HG03457 (cell line): ENCODE data around the gene LRPPRC.
A peak's percentile ranks its signal among the peaks of the same experiment; 100 is the strongest.
"Not testable (repeated sequence)": the region's sequence is repeated elsewhere in the genome, so short reads cannot be mapped to it uniquely, and the experiment has no call there.

Experiments
- ATAC-seq: cut with Tn5 transposase; IDR thresholded peaks from one replicate; pipeline ENCODE4 v1.9.1; 2021; ENCODE audit warnings: moderate number of reproducible peaks; ENCODE audit not compliant: unreplicated experiment

LRPPRC gene

DNA sequence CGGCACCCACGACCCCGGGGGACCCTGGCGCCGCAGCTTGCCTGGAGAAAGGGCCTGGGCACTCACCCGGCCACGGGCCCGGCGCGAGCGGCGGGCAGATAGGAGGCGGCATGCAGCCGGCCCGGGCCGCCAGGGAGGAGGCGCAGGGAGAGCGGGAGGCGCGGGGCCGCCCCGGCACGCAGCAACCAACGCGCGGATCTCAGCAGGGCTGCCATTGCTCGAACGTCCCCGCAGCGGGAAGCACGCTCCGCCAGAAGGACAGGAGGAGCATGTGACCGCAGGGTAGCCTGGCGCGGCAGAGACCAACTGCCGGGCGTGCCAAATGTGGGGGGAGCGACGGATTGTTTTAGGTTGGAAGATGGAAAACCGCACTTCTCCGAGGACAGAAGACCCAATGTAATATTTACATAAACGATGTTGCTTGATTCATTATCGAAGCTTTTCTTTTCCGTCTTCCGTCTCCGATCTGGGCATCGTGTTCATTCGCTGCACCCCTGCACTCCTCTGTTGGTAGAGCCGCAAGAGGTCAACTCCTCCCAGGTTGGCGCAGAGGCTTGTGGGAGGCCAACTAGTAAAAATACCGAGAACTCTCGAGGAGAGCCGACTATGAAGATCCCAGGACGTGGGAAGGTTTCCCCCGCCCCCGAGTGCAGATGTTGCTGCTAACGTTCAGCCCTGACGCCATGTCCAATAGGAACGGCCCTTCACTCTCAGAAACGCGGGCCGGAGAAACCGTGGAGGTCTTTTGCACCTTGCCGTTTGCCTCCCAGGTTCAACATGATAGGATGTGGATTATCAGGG is at the start of gene LRPPRC:
Gene LRPPRC (minus strand): TSS at position 257 of the 801 bp plus-strand sequence. CDS start 42 bp downstream, at position 215.
- ATAC-seq, result peak; percentile 84

DNA sequence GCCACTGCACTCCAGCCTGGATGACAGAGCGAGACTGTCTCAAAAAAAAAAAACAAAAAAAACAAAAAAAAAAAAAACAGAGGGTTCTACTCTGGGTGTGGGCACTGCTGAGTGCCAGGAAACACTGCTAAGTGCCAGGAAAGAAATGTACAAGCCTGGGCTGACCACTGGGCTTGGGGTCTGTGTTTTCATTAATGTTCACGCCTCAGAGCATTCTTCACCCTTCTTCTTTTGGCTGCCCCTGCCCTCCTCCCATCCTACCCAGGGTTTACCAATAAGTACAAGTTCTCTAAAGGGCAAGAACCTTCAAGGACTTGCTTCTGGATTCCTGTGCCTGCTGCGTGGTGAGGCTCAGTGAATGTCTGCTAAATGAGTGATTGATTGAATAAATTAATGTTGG is 49.3 kb upstream of the LRPPRC start:
- ATAC-seq, result no peak

DNA sequence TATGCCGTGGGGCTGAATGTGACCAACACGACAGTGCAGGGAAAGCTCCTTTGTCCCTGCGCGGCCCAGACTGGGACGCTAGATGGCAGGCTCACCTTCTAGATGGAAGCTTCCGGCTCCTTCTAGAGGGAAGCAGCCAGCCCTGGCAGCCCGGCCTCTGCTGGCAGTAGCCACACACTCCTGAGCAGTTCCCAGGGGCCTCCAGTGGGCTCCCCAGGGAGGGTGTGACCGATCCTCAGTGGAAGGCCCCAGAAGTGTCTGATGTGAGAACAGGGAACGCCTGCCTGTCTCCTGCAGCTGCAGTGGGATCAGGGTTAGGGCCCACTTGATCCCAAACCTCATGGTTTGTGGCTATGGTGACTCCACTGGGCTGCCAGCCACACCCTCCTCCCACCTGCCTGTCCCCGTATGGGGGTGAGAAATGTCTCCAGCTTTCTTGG is 48.5 kb upstream of the LRPPRC start:
- peak; percentile 96 for ATAC-seq

DNA sequence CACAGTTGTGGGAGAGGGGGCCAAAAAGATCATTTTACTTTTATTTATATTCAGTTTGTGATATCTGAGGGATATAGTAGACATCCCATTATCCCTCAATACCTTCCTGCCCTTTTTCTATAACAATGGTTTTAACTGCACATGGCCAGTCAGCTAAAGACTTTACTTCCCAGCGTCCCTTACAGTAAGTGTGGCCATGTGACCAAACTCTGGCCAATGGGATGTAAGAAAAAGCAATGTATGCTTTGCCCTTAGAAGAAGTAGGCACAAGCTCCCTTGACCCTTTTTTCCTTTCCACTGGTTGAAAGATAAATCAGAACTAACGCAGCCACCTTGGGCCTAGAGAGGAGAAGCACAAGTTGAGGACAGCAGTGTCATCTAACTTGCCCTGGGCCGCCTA is 44.6 kb upstream of the LRPPRC start:
- no peak for ATAC-seq

DNA sequence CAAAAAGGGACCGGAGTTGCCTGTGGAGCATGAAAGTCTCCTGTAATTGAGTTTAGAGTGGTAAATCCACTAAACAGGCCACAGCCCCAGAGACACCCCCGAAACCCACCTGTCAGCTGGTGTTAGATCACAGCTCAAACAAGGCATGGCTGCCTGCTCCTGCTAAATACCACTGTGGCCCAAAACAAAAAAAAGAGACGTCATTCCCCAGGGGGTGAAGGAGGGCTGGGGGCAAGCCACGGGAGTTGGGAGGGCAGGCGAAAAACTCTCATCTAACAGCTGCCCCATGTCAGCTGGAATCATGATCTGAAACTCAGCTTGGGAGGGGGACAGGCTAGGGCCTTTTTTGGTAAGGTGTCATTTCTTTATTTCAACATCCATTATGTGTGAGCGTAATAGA is 42.5 kb upstream of the LRPPRC start:
- no peak for ATAC-seq

DNA sequence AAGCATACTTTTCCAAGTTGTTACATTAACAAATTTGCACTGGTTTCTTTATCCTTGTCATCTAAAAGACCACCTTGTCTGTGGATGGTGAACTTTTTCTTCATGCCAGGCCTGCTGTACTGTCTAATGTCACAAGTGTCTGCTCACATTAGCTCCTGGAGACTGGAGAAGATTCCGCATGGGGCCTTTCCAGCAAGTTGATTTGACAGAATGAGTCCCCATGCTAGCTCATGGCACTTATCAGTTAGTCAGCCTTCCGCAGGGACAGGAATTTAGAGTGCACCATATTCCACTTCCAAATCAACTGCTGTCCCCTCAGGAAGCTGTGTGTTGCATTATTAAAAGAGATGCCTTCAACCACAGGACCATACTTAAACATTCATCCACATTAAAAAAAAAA is 41.4 kb upstream of the LRPPRC start:
- no peak for ATAC-seq

DNA sequence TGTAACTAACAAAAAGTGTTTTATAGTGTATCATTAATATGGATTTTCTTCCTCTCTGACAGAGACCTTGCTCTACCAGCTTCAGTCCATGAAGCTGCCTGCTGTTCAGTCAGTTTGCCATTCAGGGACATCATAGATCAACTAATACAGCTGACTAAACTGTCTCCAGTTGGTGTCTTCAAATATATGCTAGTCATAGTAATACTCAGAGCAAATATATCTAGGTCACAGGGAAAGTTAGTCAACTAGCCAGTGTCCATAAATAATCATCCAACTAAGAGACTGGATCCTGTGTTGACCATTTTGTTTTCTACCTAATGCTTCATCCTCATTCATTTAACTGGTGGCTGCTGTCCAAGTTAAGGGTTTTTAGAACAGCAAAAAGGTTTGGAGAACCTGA is 38.2 kb upstream of the LRPPRC start:
- ATAC-seq, result no peak

DNA sequence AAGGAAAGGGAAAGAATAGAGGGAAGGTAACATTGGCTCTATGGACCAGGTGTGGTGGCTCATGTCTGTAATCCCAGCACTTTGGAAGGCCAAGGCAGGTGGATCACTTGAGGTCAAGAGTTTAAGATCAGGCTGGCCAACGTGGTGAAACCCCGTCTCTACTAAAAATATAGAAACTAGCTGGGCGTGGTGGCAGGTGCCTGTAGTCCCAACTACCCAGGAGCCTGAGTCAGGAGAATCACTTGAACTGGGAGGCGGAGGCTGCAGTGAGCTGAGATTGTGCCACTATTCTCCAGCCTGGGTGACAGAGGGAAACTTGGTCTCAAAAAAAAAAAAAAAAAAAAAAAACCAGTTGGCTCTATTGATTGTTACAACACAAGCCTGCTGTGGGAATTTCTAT is 31.3 kb upstream of the LRPPRC start:
- ATAC-seq, result not testable (repeated sequence)

DNA sequence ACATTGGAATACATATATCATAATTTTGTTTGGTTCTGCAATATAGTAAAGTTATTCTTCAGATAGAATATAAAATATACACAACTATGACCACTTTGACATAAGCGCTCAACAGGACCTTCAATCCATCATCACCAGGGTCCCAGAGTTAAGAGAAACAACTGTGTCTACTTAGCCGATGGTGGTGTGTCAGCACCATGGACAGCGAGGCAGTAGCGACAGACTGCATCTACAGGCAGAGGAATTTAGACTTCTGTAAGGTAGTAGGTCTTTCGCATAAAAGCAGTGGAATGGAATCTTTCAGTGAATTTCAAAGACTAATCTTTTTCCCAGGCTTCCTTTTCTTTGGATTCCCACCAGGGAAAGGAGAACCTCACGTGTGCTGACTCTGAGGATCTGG is 20.5 kb upstream of the LRPPRC start:
- no peak for ATAC-seq

DNA sequence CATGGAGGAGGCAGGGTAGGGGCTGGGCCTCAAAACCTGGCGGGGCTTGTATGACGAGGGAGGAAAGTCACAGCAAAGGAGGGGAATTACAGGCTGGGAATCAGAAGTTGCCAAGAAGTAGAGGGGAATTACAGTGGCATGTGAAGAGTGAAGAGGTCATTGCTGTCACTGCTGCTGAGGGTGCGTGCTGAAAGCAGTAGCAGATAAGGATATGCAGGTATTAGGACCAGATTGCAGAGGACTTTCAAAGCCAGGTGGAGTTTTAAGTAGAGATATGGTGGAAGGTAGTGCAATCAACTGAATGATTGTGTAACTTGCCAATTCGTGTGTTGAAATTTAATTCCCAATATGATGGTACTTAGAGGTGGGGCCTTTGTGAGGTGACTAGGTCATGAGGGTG is 19.4 kb upstream of the LRPPRC start:
- no peak for ATAC-seq

DNA sequence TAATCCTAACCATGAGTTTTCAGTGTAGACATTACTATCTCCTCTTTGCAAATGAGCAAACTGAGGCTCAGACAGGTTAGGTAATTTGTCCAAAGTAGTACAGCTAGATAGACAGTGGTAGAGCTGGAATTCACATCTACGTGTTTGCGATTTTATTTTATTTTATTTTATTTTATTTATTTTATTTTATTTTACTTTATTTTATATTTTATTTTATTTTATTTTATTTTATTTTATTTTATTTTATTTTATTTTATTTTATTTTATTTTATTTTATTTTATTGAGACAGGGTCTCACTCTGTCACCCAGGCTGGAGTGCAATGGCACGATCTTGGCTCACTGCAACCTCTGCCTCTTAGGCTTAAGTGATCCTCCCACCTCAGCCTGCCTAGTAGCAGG is 17.4 kb upstream of the LRPPRC start:
- ATAC-seq, result not testable (repeated sequence)

DNA sequence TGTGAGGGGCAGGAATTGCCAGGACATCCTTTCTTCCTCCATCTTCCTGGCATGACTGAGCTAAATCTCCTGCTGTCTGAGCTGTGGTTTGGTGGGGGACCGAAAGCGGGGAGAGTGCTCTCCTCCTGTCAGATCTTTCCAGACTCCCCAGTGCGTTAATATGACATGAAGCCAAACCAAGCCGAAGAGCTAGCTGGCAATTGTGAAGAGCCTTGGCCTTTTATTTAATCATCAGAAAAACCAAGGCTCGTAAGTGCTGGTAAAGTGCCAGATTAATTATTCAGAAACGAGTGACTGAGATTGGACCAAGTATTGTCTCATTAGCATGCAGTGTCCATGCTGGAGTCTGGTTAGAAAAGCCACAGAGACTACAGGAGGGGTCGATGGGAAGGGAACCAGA is 14.5 kb upstream of the LRPPRC start:
- ATAC-seq, result no peak

DNA sequence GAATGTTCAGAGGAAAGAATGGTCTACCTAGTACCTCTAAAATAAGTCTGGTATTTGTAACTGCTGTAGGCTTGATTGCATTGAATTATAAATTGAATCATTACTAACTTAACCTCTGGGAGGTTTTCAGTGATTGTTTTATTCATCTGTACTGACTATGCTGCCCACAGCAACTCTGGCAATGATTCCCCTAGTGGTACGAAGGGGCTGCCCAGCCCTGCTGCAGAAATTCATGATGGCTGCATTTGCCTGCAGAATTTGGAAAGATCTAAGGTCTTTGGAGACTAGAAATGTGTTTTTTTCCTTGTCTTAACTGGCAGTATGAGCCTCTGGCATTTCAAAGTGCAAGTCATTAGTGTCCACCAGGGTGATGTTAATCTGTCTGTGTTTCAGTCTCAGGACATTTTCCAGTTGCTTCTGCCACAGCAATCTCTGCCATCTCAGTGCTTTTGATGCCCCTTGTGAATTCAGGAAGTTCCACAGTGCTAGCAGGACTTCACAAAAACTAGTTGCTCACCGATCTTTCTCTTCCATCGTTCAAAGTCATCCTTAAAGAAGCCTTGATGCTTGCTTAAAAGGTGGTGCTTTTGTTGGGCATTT is 13.4 kb upstream of the LRPPRC start:
- ATAC-seq, result no peak

DNA sequence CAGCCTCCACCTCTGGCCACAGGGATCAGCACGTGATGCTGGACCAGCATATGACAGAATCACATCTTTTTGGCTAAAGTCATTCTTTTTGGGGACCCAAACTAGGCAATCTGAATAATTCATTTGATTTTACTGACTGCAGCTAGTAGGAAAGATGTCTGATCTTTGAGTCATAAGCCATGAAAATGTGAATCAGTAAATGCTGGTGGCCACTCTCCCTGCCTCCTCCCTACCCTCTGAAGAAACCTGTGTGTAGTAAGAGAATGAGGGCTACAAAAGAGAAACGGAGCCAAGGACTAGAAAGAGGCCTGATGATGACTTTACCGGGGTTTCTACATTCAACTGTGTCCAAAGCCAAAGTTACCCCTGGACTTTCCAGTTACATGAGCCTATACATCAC is 10.1 kb upstream of the LRPPRC start:
- no peak for ATAC-seq

DNA sequence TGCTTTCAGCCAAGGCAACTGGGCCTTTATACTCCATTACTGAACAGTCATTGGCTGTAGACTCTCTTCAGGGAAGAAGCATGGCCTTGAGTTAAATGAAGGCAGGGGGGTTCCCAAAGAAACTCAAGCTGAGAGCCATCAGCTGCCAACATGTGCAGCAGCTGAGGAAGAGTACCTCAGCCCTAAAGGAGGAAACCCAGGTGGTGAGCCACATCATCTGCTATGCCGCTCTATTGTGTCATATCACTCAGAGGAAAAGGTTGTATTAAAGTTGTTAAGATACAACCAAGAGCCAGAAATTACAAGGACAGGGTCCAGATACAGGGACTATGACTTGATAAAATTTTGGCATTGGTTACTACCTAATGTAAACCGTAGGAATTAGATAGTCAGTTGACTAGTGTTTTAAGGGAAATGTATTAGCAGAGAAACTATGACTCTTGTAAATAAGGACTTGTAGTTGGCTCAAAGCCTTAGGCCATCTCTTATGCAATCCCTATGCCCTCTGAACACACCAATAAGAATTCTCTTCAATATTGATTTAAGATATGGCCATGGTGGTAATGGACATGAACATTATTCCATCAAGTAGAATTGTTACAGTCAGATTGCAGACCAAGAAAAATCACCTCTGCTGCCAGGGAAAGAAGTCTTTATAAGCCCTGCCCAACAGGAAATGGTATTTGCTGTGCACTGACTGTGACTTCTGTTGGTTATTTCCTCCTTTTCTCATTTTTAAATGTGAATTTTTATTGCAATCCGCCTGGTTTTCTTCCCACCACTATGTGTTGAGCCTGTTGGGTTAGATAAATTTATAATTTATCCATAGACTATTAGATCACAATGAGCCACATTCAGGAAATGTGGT is 9.2 kb upstream of the LRPPRC start:
- ATAC-seq, result no peak

DNA sequence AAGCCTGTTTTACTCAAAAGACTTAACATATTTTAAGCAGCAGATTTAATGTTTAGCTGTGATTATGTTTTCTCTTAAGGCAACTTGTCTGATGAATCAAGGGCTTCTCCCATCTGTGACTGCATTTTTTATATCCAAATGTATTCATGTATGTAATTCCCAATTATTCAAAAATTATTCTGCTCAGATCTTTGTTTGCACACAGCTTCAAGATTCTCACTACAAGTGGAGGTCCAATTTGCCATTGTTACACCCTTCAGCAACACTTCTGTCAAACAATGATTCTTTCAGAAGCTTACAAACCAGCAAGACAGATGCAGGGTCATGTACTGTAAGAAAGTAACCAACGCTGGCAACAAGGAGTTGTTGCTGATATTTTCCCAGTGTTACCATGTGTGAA is 5.9 kb upstream of the LRPPRC start:
- ATAC-seq, result no peak

DNA sequence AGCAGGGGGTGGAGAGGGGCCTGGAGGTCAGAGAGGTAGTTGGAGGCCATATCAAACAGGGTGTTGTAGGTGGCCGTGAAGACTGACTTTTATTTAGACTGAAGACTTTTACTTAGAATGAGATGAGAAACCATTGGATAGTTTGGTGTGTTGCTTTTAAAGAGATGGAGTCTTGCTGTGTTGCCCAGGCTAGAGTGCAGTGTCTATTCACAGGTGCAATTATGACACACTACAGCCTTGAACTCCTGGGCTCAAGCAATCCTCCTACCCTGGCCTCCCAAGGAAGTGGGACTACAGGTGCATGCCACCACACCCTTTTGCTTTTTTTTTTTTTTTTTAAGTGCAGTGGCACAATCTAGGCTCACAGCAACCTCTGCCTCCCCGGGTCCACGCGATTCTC is 2.5 kb upstream of the LRPPRC start:
- ATAC-seq, result no peak

DNA sequence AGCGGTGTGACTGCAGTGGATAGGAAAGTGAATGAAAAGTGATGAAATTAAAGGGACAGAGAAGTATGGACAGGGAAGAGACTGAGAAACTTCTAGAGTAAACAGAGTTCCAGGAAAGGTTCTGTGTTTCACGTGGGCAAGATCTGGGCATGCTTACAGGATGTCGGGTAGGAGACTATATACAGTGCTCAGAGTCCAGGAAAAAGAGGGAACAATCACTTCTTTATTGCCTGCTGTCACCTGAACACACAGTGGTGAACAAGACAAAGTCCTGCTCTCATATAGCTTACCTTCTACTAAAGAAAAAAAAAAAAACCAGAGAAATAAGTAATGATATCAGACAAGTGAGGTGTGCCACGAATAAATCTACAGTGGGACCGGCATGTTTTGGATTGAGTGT is 2.4 kb downstream of the LRPPRC start:
- no peak for ATAC-seq

DNA sequence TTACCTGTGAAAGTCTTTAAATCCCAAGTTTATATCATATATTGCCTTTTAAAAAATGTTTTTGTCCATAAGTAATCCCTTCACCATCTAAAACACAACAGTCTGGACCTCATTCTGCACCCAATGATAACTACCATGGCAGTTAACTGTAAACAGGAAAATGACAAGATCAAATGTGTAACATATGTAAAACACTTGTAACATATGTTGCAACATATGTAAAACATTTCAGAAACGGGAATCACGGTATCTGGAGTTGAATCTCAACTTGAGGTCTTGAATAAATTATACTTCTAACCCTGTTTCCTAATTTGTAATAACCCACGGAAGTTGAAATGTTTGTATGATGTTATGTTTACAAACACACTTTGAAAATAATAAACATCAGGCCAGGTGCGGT is 6.2 kb downstream of the LRPPRC start:
- no peak for ATAC-seq

DNA sequence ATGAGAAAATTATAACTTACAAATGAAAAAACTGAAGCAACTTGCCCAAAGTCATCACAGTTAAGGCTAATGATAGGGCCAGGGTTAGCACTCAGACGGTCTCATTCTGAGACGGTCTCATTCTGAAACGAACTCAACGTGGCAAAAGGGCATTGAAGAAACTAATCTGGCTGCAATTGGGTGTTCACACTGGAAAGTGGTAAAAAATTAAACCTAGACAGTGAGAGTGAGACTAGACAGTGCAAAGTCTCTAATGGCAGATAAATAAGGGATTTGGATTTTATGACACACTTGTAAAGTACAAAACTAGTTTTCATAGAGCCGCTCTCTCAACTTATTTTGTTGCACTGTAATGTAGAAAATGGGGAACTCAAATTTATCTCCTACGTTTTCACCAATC is 9.2 kb downstream of the LRPPRC start:
- no peak for ATAC-seq

DNA sequence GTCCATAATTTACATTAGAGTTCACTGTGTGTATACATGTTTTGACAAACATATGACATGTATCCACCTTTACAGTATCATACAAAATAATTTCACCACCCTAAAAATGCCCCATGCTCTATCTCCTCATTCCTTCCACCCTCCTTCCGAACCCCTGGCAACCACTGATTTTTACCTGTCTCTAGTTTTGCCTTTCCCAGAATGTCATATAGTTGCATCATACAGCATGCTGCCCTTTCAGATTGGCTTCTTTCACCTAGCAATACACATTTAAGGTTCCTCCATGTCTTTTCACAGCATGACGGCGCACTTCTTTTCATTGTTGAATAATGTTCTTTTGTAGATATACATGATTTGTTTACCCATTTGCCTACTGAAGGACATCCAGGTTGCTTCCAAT is 10.4 kb downstream of the LRPPRC start:
- no peak for ATAC-seq

DNA sequence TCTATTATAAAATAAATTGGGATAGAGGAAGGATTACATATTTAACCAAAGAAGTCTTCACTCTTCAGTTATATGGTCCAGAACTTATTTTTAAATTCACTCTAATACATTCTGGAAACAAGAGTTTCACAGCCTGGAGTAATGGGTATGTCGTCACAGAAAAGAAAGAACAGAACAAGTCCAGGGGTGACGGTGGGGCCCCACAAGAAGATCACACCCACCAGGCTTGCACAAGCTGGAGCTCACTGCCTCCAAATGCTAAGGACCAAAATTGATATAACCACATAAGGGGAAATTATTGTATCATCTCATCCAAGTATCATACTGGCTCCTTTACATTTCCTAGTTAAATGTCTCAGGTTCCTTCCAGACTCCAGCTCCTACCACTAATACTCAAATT is 11.3 kb downstream of the LRPPRC start:
- ATAC-seq, result no peak
